ENCODE measurements around the gene NT5C1B.

DNA sequence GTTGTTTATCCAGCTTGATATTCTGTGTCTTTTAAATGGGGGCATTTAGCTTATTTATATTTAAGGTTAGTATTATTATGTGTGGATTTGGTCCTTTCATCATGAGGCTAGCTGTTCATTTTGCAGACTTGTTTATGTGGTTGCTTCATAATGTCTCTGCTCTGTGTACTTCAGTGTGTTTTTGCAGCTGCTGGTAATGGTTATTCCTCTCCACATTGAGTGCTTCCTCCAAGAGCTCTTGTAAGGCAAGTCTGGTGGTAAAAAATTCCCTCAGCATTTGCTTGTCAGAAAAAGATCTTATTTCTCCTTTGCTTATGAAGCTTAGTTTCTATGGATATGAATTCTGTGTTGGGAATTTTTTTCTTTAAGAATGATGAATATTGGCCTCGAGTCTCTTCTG is 47.8 kb upstream of the NT5C1B start:
- no peak for TF ChIP-seq POLR2A (IDR thresholded peaks at IDR 0.05; ENCODE audit: extremely low read depth, insufficient read length)
- TF ChIP-seq, protein P1, sequence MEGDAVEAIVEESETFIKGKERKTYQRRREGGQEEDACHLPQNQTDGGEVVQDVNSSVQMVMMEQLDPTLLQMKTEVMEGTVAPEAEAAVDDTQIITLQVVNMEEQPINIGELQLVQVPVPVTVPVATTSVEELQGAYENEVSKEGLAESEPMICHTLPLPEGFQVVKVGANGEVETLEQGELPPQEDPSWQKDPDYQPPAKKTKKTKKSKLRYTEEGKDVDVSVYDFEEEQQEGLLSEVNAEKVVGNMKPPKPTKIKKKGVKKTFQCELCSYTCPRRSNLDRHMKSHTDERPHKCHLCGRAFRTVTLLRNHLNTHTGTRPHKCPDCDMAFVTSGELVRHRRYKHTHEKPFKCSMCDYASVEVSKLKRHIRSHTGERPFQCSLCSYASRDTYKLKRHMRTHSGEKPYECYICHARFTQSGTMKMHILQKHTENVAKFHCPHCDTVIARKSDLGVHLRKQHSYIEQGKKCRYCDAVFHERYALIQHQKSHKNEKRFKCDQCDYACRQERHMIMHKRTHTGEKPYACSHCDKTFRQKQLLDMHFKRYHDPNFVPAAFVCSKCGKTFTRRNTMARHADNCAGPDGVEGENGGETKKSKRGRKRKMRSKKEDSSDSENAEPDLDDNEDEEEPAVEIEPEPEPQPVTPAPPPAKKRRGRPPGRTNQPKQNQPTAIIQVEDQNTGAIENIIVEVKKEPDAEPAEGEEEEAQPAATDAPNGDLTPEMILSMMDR (IDR thresholded peaks at IDR 0.05; ENCODE audit: low read depth, low read length): no peak
- TF ChIP-seq, protein P2, sequence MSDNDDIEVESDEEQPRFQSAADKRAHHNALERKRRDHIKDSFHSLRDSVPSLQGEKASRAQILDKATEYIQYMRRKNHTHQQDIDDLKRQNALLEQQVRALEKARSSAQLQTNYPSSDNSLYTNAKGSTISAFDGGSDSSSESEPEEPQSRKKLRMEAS (IDR thresholded peaks at IDR 0.05; ENCODE audit: low read depth, low read length): no peak

Measured in NB4 (cell line).